ENCODE measurements around the gene SCAMP5. TPM values are rescaled to one million over a fixed set of nuclear protein-coding genes. Genes with fewer than 3 reads are reported as not detected.
A peak's percentile ranks its signal among the peaks of the same experiment; 100 is the strongest.

Gene SCAMP5
- total and polyA plus RNA-seq, 2 of the 13 experiments (the other 11 are each of a cell fraction or from before 2014, with no cell fraction given), result 34.3 to 49.0 TPM

- TF ChIP-seq ZBTB46 (CRISPR knock-in tag; IDR thresholded peaks at IDR 0.05; ENCODE audit: borderline replicate concordance) (no peak), POLR2G (IDR thresholded peaks at IDR 0.05; ENCODE audit: low read depth, low read length) (no peak), AGO2 (optimal IDR thresholded peaks at IDR 0.05; ENCODE audit: low read depth, low read length) (no peak), MYPOP (CRISPR knock-in tag; IDR thresholded peaks at IDR 0.05) (no peak), THAP7 (CRISPR knock-in tag; IDR thresholded peaks at IDR 0.05) (peak; percentile 62; the same call in 1 of the 2 replicates), POLR2AphosphoS5 (IDR thresholded peaks at IDR 0.05; ENCODE audit: low read depth, low read length) (no peak), CEBPZ (IDR thresholded peaks at IDR 0.05; ENCODE audit: low read length) (no peak), TEAD2 (CRISPR knock-in tag; IDR thresholded peaks at IDR 0.05) (no peak), ZNF766 (CRISPR knock-in tag; IDR thresholded peaks at IDR 0.05; ENCODE audit: borderline replicate concordance) (no peak), ZNF451 (CRISPR knock-in tag; IDR thresholded peaks at IDR 0.05) (no peak), PHF20 (CRISPR knock-in tag; IDR thresholded peaks at IDR 0.05) (no peak), ZFP90 (CRISPR knock-in tag; IDR thresholded peaks at IDR 0.05; ENCODE audit: borderline replicate concordance) (0 out of 2 replicates have a peak, but pooled peaks have one; percentile 54), NCOR1 (IDR thresholded peaks at IDR 0.05; ENCODE audit: borderline replicate concordance, low read length) (peak; percentile 12; the same call in 1 of the 2 replicates), ZNF225 (CRISPR knock-in tag; IDR thresholded peaks at IDR 0.05) (no peak), MYC (CRISPR knock-in tag; IDR thresholded peaks at IDR 0.05; ENCODE audit: borderline replicate concordance) (no peak), ZFP62 (CRISPR knock-in tag; IDR thresholded peaks at IDR 0.05) (no peak), ZZZ3 (CRISPR knock-in tag; IDR thresholded peaks at IDR 0.05; ENCODE audit: borderline replicate concordance) (peak; percentile 30; the same call in 1 of the 2 replicates), ZNF503 (CRISPR knock-in tag; IDR thresholded peaks at IDR 0.05) (no peak), ZNF598 (CRISPR knock-in tag; IDR thresholded peaks at IDR 0.05; ENCODE audit: borderline replicate concordance) (no peak)
Observed at GRCh38 chr15:74995779-74996765, 709 bp downstream of the SCAMP5 start (continued).

All from HepG2 (cell line).